CD8-positive, alpha-beta memory T cell (primary cell): ENCODE results near the gene SYDE1. TPM values are rescaled to one million over a fixed set of nuclear protein-coding genes. Genes with fewer than 3 reads are reported as not detected.

Experiments used
- CTCF ChIA-PET: fragments of 350-600 bp; sonication (Branson Sonifier 250); formaldehyde crosslinking; loops from one replicate; lab custom pipeline; 2021; ENCODE audit warnings: antibody characterized with exemption; lab: Charles Lee
- POLR2A ChIA-PET: fragments of 350-600 bp; sonication (Branson Sonifier 250); formaldehyde crosslinking; loops from one replicate; lab custom pipeline; 2021; ENCODE audit warnings: antibody characterized with exemption; lab: Charles Lee
- DNase-seq, 5 donors: peaks; one replicate each; pipeline versions ENCODE4 v3.0.0 to v3.0.0-alpha.2; 2020 to 2022; ENCODE audit warnings: mixed read lengths in 1 of 5
- H3K27ac ChIP-seq: one replicate; pipeline ENCODE4 v1.7.0; 2013; ENCODE audit warnings: low read depth, mild to moderate bottlenecking, low read length, moderate library complexity
- H3K27me3 ChIP-seq: 2 replicates; pipeline ENCODE4 v1.7.0; 2013; ENCODE audit warnings: low read length, mild to moderate bottlenecking; ENCODE audit not compliant: insufficient read depth, poor library complexity, severe bottlenecking
- H3K36me3 ChIP-seq: 2 replicates; pipeline ENCODE4 v1.7.0; 2013; ENCODE audit warnings: mild to moderate bottlenecking, low read length, moderate library complexity; ENCODE audit not compliant: insufficient read depth
- H3K4me1 ChIP-seq: 2 replicates; pipeline ENCODE4 v1.7.0; 2013; ENCODE audit warnings: mild to moderate bottlenecking, low read length, moderate library complexity; ENCODE audit not compliant: insufficient read depth
- H3K4me3 ChIP-seq: 2 replicates; pipeline ENCODE4 v1.7.0; 2013; ENCODE audit warnings: mild to moderate bottlenecking, low read length
- H3K9me3 ChIP-seq: 2 replicates; pipeline ENCODE4 v1.7.0; 2013; ENCODE audit warnings: mild to moderate bottlenecking, low read length
- H3K27ac Mint-ChIP-seq, 8 donors: one replicate each; pipeline ENCODE4 v1.8.0; 2020 to 2021; ENCODE audit warnings: mixed read lengths in 8 of 8, mild to moderate bottlenecking in 6 of 8, inconsistent platforms in 3 of 8, moderate library complexity in 3 of 8
- H3K27me3 Mint-ChIP-seq, 2 donors: one replicate each; pipeline ENCODE4 v1.8.0; 2020 to 2021; ENCODE audit warnings: mixed read lengths in 2 of 2, mild to moderate bottlenecking in 1 of 2, moderate library complexity in 1 of 2
- H3K36me3 Mint-ChIP-seq, 3 donors: one replicate each; pipeline ENCODE4 v1.8.0; 2020 to 2021; ENCODE audit warnings: mixed read lengths in 3 of 3, inconsistent platforms in 1 of 3, mild to moderate bottlenecking in 1 of 3
- H3K4me1 Mint-ChIP-seq, 3 donors: one replicate each; pipeline ENCODE4 v1.8.0; 2020 to 2021; ENCODE audit warnings: mixed read lengths in 3 of 3, inconsistent platforms in 1 of 3, mild to moderate bottlenecking in 1 of 3
- H3K4me3 Mint-ChIP-seq, 7 donors: one replicate each; pipeline ENCODE4 v1.8.0; 2020 to 2021; ENCODE audit warnings: mixed read lengths in 7 of 7, mild to moderate bottlenecking in 6 of 7, moderate library complexity in 4 of 7, inconsistent platforms in 2 of 7
- H3K9me3 Mint-ChIP-seq, 5 donors: one replicate each; pipeline ENCODE4 v1.8.0; 2020 to 2022; ENCODE audit warnings: mixed read lengths in 5 of 5, mild to moderate bottlenecking in 3 of 5, moderate library complexity in 2 of 5, inconsistent platforms in 1 of 5
- polyA plus RNA-seq: library from polyadenylated mRNA; unstranded; fragments of 300-500 nt; fragmentation: Illumina TruSeq; gene quantifications from one replicate; pipeline ENCODE4 v1.2.3, GENCODE V29; 2021
- total RNA-seq, 2 experiments: library from RNA; stranded (reverse); gene quantifications; one replicate each; pipeline ENCODE4 v1.2.3, GENCODE V29; 2021

The SYDE1 gene
- total and polyA plus RNA-seq, 3 experiments from 2014 or later = 0.06 to 0.44 (median 0.22) TPM

DNA sequence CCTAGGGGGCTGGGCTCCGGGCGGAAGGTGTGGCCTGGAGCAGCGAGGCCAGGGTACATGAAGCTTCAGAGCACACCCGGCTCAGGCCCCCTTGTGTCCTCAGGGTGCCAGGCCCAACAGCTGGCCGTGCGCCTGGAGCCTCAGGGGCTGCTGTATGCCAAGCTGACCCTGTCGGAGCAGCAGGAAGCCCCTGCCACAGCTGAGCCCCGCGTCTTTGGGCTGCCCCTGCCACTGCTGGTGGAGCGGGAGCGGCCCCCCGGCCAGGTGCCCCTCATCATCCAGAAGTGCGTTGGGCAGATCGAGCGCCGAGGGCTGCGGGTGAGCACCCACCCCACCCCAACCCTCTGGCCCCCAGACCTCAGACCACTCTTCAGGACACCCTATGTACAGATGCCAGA, 3.2 kb downstream of the SYDE1 start:
- Histone ChIP-seq H3K4me1 (peaks cover 10% of the 10 kb centered on the region), H3K36me3 (peaks cover 3% of the 10 kb centered on the region), H3K27me3 (peaks cover 8% of the 10 kb centered on the region), H3K4me3 (no peak overlapping the region), H3K9me3 (no peaks in the 10 kb centered on the region), H3K27ac (no peak overlapping the region)
- H3K9me3 Mint-ChIP-seq = no peaks in the 10 kb centered on the region
- H3K27ac Mint-ChIP-seq = no peak overlapping the region
- H3K4me1 Mint-ChIP-seq = peaks cover 7 to 18% (median 11%) of the 10 kb centered on the region in 3 donors
- DNase-seq = no peak
- H3K4me3 Mint-ChIP-seq = no peak overlapping the region
- POLR2A ChIA-PET = no interaction called here
- peaks cover 15 to 27% of the 10 kb centered on the region in 2 donors for H3K27me3 Mint-ChIP-seq
- peaks cover 0 to 7% (median 5%) of the 10 kb centered on the region in 3 donors for H3K36me3 Mint-ChIP-seq
- CTCF ChIA-PET = interaction anchor here (0.6 to 1.0 kb wide), 2 partner anchors 9 to 19 kb away, joined by 3 read pairs; no protein-coding TSS in a partner anchor

DNA sequence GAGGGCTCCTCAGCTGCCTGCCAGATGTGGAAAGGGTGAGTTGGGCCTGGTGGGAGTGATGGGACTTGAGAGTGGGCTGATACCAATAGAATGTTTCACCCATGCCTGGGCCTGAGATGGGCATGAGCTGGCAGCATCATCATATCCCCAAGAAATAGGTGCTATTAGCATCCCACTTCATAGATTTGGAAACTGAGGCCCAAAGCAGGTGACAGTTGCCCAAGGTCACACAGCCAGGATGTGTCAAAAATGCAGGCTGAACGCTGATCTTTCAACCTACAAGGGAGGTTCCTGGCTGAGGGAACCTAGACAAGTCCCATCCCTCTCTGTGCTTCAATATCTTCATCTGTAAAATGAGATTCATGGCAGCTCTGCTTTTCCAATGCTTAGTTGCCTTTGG, 4.6 kb downstream of the SYDE1 start:
- Histone ChIP-seq H3K4me3 (no peak overlapping the region), H3K27me3 (peaks cover 8% of the 10 kb centered on the region), H3K4me1 (peaks cover 10% of the 10 kb centered on the region), H3K9me3 (no peaks in the 10 kb centered on the region), H3K36me3 (peaks cover 6% of the 10 kb centered on the region), H3K27ac (no peak overlapping the region)
- H3K4me3 Mint-ChIP-seq = no peak overlapping the region
- no peak overlapping the region for H3K27ac Mint-ChIP-seq
- H3K36me3 Mint-ChIP-seq = peaks cover 0 to 20% (median 0%) of the 10 kb centered on the region in 3 donors
- no peaks in the 10 kb centered on the region for H3K9me3 Mint-ChIP-seq
- H3K27me3 Mint-ChIP-seq = peaks cover 3 to 15% of the 10 kb centered on the region in 2 donors
- DNase-seq = no peak
- ChIA-PET POLR2A (no interaction called here), CTCF (no interaction called here)
- H3K4me1 Mint-ChIP-seq = peaks cover 2 to 11% (median 5%) of the 10 kb centered on the region in 3 donors

DNA sequence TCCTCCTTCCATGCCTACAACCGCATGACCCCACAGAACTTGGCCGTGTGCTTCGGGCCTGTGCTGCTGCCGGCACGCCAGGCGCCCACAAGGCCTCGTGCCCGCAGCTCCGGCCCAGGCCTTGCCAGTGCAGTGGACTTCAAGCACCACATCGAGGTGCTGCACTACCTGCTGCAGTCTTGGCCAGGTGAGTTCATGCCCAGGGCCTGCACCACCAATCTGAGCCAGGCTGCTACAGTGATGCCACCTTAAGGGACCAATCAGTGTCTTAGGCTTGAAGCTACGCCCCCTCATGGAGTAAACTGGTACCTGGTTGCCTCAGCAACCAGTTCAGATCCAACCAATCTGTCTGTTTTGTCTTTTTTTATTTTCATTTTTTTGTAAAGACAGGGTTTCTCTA, 5.2 kb downstream of the SYDE1 start:
- Mint-ChIP-seq H3K36me3 (peaks cover 0 to 26% (median 0%) of the 10 kb centered on the region in 3 donors), H3K4me3 (no peak overlapping the region), H3K27ac (peak overlapping the region in 2 of 8 donors; percentile 38 to 46), H3K27me3 (peaks cover 3 to 12% of the 10 kb centered on the region in 2 donors), H3K9me3 (no peaks in the 10 kb centered on the region), H3K4me1 (peaks cover 0 to 9% (median 5%) of the 10 kb centered on the region in 3 donors)
- H3K36me3 ChIP-seq = peaks cover 11% of the 10 kb centered on the region
- no peaks in the 10 kb centered on the region for H3K9me3 ChIP-seq
- peaks cover 8% of the 10 kb centered on the region for H3K27me3 ChIP-seq
- H3K4me1 ChIP-seq = peaks cover 10% of the 10 kb centered on the region
- no peak overlapping the region for H3K27ac ChIP-seq
- ChIA-PET POLR2A (no interaction called here), CTCF (no interaction called here)
- no peak overlapping the region for H3K4me3 ChIP-seq
- no peak for DNase-seq

DNA sequence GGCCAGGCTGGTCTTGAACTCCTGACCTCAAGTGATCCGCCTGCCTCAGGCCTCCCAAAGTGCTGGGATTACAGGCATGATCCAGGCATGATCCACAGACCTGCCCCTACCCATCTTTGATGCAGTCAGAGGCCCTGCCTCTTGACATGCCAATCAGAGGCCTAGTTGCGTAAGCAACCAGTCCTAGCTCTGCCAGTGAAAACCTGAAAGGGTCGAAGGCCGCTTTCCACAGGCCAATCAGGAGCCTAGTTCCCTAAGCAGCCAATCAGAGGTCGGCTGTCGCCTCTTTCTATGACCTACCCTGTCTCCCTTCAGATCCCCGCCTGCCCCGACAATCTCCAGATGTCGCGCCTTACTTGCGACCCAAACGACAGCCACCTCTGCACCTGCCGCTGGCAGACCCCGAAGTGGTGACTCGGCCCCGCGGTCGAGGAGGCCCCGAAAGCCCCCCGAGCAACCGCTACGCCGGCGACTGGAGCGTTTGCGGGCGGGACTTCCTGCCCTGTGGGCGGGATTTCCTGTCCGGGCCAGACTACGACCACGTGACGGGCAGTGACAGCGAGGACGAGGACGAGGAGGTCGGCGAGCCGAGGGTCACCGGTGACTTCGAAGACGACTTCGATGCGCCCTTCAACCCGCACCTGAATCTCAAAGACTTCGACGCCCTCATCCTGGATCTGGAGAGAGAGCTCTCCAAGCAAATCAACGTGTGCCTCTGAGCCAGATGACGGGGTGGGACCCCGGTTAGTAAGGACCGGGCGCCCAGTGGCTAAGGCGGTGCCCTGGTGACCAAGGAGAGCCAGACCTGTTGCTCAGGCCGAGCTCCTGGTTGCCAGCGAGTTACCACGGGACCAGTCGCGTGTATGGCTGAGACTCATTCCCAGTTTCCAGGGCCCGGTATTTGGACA, 6.3 kb downstream of the SYDE1 start:
- no peak for DNase-seq
- ChIA-PET POLR2A (no interaction called here), CTCF (interaction anchor here (1.0 kb wide), 1 partner anchor 36 kb away, joined by 3 read pairs; no protein-coding TSS in a partner anchor)
- Histone ChIP-seq H3K4me1 (peaks cover 1% of the 10 kb centered on the region), H3K27me3 (no peaks in the 10 kb centered on the region), H3K4me3 (no peak overlapping the region), H3K9me3 (no peaks in the 10 kb centered on the region), H3K36me3 (peaks cover 11% of the 10 kb centered on the region), H3K27ac (no peak overlapping the region)
- no peak overlapping the region for H3K27ac Mint-ChIP-seq
- H3K27me3 Mint-ChIP-seq = peaks cover 2 to 4% of the 10 kb centered on the region in 2 donors
- no peaks in the 10 kb centered on the region for H3K9me3 Mint-ChIP-seq
- peaks cover 0 to under 1% (median 0%) of the 10 kb centered on the region in 3 donors for H3K4me1 Mint-ChIP-seq
- no peak overlapping the region for H3K4me3 Mint-ChIP-seq
- peaks cover 2 to 36% (median 4%) of the 10 kb centered on the region in 3 donors for H3K36me3 Mint-ChIP-seq

DNA sequence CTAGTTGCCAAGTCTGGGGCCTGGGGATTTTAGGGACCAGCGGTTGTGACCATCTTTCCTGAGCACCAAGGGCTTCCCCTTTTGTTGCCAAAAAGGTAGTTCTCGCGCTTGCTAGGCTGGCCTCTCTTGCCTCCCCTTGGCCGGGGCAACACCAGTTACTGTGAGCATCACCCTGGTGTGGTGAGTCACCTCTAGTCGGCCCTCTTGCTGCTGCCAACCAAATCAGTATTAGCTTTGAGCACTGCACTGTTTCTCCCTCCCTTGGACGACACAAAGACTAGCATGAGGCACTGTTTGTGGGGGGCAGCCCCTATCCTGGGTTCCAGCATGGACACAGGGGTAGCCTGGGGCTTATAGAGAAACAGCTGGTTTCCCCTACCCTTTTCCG, 6.9 kb downstream of the SYDE1 start:
- Histone ChIP-seq H3K27ac (no peak overlapping the region), H3K9me3 (no peaks in the 10 kb centered on the region), H3K4me1 (no peaks in the 10 kb centered on the region), H3K4me3 (no peak overlapping the region), H3K36me3 (peaks cover 15% of the 10 kb centered on the region), H3K27me3 (no peaks in the 10 kb centered on the region)
- Mint-ChIP-seq H3K27ac (no peak overlapping the region), H3K4me1 (no peaks in the 10 kb centered on the region), H3K36me3 (peaks cover 5 to 43% (median 9%) of the 10 kb centered on the region in 3 donors), H3K27me3 (peaks cover 0 to 2% of the 10 kb centered on the region in 2 donors), H3K4me3 (no peak overlapping the region), H3K9me3 (no peaks in the 10 kb centered on the region)
- POLR2A ChIA-PET = no interaction called here
- CTCF ChIA-PET = no interaction called here
- DNase-seq = no peak

DNA sequence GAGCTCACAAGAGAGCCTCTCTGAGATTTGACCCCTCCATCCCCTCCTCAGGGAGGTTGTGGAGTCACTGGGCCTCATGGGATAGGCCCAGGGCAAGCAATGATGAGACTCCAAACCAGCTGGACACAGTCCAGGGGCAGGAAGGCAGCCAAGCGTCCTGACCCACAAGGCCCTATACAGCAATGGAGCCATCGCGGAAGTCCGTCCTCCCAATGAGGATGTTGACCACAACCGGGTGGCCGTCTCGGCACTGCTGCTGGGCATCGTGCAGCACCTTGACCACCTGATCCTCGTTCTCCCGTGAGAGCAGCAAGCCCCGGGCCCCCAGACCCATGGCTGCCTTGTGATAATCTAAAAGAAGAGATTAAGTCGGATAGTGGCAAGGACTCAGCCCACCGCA, 7.9 kb downstream of the SYDE1 start:
- no peaks in the 10 kb centered on the region for H3K4me1 ChIP-seq
- Mint-ChIP-seq H3K9me3 (no peaks in the 10 kb centered on the region), H3K27ac (peak overlapping the region in 1 of 8 donors; percentile 40), H3K27me3 (no peaks in the 10 kb centered on the region), H3K4me1 (no peaks in the 10 kb centered on the region), H3K36me3 (peaks cover 5 to 51% (median 9%) of the 10 kb centered on the region in 3 donors), H3K4me3 (no peak overlapping the region)
- H3K27me3 ChIP-seq = no peaks in the 10 kb centered on the region
- ChIA-PET CTCF (no interaction called here), POLR2A (no interaction called here)
- no peak overlapping the region for H3K27ac ChIP-seq
- no peak for DNase-seq
- no peak overlapping the region for H3K4me3 ChIP-seq
- H3K36me3 ChIP-seq = peaks cover 17% of the 10 kb centered on the region
- H3K9me3 ChIP-seq = no peaks in the 10 kb centered on the region

DNA sequence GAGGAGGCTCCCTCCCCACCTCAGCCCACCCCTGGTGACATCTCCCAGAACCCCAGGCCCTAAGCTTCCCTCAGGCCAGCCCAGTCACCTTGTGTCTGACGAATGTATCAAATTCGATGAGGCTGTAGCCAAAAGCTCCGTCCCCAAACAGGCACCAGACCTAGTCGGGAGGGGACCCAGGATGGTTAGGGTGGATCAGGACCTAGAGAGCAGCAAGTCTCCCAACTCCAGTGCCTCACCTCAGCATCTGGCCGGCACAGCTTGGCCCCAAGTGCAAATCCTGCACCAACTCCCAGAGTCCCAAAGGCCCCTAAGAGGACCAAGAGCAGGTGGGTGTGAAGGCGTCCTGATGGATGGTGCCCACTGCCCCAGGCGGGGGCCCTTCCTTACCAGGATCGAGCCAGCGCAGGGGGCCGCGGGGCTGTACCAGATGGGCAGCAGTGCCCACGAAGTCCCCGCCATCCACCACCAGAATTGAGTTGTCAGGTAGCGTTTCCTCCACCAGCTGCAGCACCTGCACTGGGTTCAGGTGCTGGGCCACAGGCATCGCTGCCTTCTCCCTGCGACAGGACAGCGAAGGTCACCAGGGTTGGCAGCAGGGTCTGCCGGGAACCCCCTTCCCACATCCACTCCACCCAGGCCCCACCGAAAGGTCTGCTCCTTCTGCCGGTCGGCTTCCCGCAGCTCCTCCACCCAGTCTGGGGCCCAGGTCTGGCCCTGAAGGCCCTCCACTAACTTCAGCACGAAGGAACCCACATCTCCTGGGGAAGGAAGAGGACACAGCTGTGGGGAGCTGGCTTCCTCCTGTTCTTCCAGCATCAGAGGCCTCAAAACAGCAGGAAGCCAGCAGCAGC, 8.8 kb downstream of the SYDE1 start:
- Mint-ChIP-seq H3K36me3 (peaks cover 5 to 60% (median 9%) of the 10 kb centered on the region in 3 donors), H3K27me3 (no peaks in the 10 kb centered on the region), H3K27ac (no peak overlapping the region), H3K9me3 (no peaks in the 10 kb centered on the region), H3K4me1 (peaks cover 0 to 1% (median 0%) of the 10 kb centered on the region in 3 donors), H3K4me3 (no peak overlapping the region)
- DNase-seq = no peak
- CTCF ChIA-PET = no interaction called here
- H3K36me3 ChIP-seq = peaks cover 24% of the 10 kb centered on the region
- POLR2A ChIA-PET = no interaction called here
- H3K4me3 ChIP-seq = no peak overlapping the region
- H3K9me3 ChIP-seq = no peaks in the 10 kb centered on the region
- no peaks in the 10 kb centered on the region for H3K27me3 ChIP-seq
- H3K27ac ChIP-seq = no peak overlapping the region
- H3K4me1 ChIP-seq = no peaks in the 10 kb centered on the region
